ENCODE results near the gene SH3RF3. TPM values are rescaled to one million over a fixed set of nuclear protein-coding genes. Genes with fewer than 3 reads are reported as not detected.

Gene SH3RF3
- total and polyA plus RNA-seq, 4 donors: 2.9 to 9.7 (median 8.6) TPM

- TF ChIP-seq, protein P1, sequence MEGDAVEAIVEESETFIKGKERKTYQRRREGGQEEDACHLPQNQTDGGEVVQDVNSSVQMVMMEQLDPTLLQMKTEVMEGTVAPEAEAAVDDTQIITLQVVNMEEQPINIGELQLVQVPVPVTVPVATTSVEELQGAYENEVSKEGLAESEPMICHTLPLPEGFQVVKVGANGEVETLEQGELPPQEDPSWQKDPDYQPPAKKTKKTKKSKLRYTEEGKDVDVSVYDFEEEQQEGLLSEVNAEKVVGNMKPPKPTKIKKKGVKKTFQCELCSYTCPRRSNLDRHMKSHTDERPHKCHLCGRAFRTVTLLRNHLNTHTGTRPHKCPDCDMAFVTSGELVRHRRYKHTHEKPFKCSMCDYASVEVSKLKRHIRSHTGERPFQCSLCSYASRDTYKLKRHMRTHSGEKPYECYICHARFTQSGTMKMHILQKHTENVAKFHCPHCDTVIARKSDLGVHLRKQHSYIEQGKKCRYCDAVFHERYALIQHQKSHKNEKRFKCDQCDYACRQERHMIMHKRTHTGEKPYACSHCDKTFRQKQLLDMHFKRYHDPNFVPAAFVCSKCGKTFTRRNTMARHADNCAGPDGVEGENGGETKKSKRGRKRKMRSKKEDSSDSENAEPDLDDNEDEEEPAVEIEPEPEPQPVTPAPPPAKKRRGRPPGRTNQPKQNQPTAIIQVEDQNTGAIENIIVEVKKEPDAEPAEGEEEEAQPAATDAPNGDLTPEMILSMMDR (IDR thresholded peaks at IDR 0.05; ENCODE audit: control extremely low read depth, extremely low read depth): no peak
- Histone ChIP-seq H3K9ac (ENCODE audit: insufficient read depth in 1 of 2, low read length in 2 of 2) (no peak overlapping the region), H3K27me3 (ENCODE audit: control insufficient read depth in 3 of 3, insufficient read depth in 3 of 3, low read length in 2 of 3) (no peaks in the 10 kb centered on the region), H3K27ac (ENCODE audit: low read depth in 1 of 2, low read length in 1 of 2) (no peak overlapping the region), H3K4me3 (no peak overlapping the region), H3K4me1 (ENCODE audit: control insufficient read depth in 5 of 5, insufficient read depth in 5 of 5, low read length in 5 of 5) (peaks cover 4 to 22% (median 21%) of the 10 kb centered on the region in 5 donors), H3K36me3 (ENCODE audit: control insufficient read depth in 4 of 4, insufficient read depth in 4 of 4, low read length in 4 of 4) (no peaks in the 10 kb centered on the region), H3K9me3 (ENCODE audit: control insufficient read depth in 4 of 4, insufficient read depth in 3 of 4, low read length in 3 of 4) (peaks cover 0 to 2% (median 0%) of the 10 kb centered on the region in 4 donors)
- WGBS, 2 donors: 91 to 93% methylated on average over 14 of the region's 14 CpGs
- ATAC-seq (ENCODE audit: insufficient read depth, low FRiP score) (no peak), DNase-seq (no peak)
These were observed 224.1 kb downstream of the SH3RF3 start for GRCh38 chr2:109352898-109353689.

- TF ChIP-seq, protein P1 (IDR thresholded peaks at IDR 0.05; ENCODE audit: control extremely low read depth, extremely low read depth): no peak
- DNase-seq (no peak), ATAC-seq (ENCODE audit: insufficient read depth, low FRiP score) (no peak)
- Histone ChIP-seq H3K27me3 (ENCODE audit: control insufficient read depth in 3 of 3, insufficient read depth in 3 of 3, low read length in 2 of 3) (no peaks in the 10 kb centered on the region), H3K4me1 (ENCODE audit: control insufficient read depth in 5 of 5, insufficient read depth in 5 of 5, low read length in 5 of 5) (peaks cover 4 to 22% (median 21%) of the 10 kb centered on the region in 5 donors), H3K36me3 (ENCODE audit: control insufficient read depth in 4 of 4, insufficient read depth in 4 of 4, low read length in 4 of 4) (no peaks in the 10 kb centered on the region), H3K4me3 (no peak overlapping the region), H3K9ac (ENCODE audit: insufficient read depth in 1 of 2, low read length in 2 of 2) (no peak overlapping the region), H3K9me3 (ENCODE audit: control insufficient read depth in 4 of 4, insufficient read depth in 3 of 4, low read length in 3 of 4) (peaks cover 0 to 2% (median 0%) of the 10 kb centered on the region in 4 donors), H3K27ac (ENCODE audit: low read depth in 1 of 2, low read length in 1 of 2) (no peak overlapping the region)
- WGBS, 2 donors: 91 to 95% methylated on average over 22 of the region's 22 CpGs
These were observed 225.1 kb downstream of the SH3RF3 start for GRCh38 chr2:109353806-109354745.

DNA sequence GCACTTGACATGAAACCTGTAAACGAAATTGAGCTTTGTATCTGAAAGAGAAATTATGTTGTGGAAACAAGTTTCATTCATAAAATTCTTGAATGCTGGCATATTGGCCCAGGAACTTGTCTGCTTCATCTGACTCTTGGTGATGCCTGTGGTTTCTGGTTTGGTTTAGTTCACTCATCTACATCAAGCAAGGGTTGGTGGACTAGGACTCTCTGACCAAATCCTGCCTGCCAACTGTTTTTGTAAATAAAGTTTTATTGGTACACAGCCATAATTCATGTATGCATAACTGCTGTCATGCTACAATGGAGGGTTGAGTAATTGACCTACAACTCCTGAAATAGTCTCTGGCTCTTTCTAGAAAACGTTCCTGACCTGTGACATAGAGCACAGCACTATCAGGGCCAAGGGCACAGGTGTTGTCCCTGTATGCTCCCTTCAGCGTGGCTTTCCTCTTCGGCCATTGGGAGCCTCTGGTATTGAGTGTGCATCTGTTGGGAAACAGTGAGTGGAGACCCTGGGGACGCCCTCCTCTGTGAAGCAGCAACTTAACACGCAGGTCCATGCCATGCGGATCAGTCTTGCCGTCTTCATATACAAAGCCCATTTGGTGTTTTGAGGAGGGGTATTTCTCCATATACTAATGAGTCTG, 226.3 kb downstream of the SH3RF3 start:
- WGBS, 2 donors: 93 to 97% methylated on average over 8 of the region's 8 CpGs
- Histone ChIP-seq H3K9me3 (ENCODE audit: control insufficient read depth in 4 of 4, insufficient read depth in 3 of 4, low read length in 3 of 4) (peaks cover 0 to 2% (median 0%) of the 10 kb centered on the region in 4 donors), H3K27ac (ENCODE audit: low read depth in 1 of 2, low read length in 1 of 2) (no peak overlapping the region), H3K36me3 (ENCODE audit: control insufficient read depth in 4 of 4, insufficient read depth in 4 of 4, low read length in 4 of 4) (no peaks in the 10 kb centered on the region), H3K9ac (ENCODE audit: insufficient read depth in 1 of 2, low read length in 2 of 2) (no peak overlapping the region), H3K4me1 (ENCODE audit: control insufficient read depth in 5 of 5, insufficient read depth in 5 of 5, low read length in 5 of 5) (peaks cover 0 to 21% (median 13%) of the 10 kb centered on the region in 5 donors), H3K4me3 (no peak overlapping the region), H3K27me3 (ENCODE audit: control insufficient read depth in 3 of 3, insufficient read depth in 3 of 3, low read length in 2 of 3) (no peaks in the 10 kb centered on the region)
- ATAC-seq (ENCODE audit: insufficient read depth, low FRiP score): no peak
- TF ChIP-seq, protein P1 (IDR thresholded peaks at IDR 0.05; ENCODE audit: control extremely low read depth, extremely low read depth): no peak
- DNase-seq: no peak

Data from lung (tissue), 12 donors.